Activated CD8-positive, alpha-beta memory T cell treated with anti-CD3 and anti-CD28 coated beads, Interleukin-2, amount 50 U/mL, for 1 hour (primary cell): Measurements from ENCODE around the gene KIF2C.
"Not testable (repeated sequence)": the region's sequence is repeated elsewhere in the genome, so short reads cannot be mapped to it uniquely, and the experiment has no call there.

Source experiments
- DNase-seq: peaks from one replicate; pipeline ENCODE4 v3.0.0-alpha.2; 2020; ENCODE audit errors: extremely low read depth

The KIF2C gene

DNA sequence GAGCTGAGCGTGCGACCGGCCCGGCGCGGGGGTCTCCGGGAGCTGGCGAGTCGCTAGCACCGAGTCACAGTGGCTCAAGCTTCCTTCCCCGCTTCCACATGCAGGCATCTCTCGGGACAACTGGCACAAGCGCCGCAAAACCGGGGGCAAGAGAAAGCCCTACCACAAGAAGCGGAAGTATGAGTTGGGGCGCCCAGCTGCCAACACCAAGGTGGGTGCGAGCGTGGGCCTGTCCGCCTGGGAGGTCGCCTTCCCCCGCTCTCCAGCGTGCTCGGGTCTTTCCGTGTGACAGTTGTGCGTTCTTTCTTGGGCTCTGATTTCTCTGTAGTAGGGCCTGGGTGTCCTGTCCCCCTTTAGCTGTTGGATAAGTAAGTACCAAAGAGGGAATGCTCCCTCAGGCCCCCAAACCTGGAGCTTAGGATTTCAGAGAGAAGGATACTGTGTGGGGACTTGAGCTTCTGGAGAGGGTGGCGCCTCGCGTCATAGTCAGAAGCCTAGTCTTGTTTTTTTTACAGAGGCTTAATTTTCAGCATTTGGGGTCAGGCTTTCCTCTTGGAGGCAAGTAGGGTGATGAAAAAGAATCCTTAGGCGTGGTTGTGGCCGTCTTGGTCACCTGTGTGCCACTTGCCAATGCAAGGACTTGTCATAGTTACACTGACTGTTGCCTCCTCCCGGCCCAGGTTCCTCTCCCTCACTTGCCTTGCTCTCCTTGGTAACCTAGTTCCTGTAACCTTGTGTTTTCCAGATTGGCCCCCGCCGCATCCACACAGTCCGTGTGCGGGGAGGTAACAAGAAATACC is 36.5 kb downstream of the KIF2C start:
- no peak for DNase-seq

DNA sequence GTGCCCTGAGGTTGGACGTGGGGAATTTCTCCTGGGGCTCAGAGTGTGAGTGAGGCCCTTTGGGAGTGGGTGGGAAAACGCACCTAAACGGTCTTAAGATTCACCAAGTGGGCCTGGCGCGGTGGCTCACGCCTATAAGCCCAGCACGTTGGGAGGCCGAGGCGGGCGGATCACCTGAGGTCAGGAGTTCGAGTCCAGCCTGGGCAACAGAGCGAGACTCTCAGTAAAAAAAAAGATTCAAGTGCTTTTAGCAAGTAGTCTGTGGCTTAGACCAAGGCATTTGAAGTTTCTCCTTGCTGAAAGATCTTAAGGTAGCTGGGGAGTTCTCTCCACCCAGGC is 37.1 kb downstream of the KIF2C start:
- DNase-seq: no peak

DNA sequence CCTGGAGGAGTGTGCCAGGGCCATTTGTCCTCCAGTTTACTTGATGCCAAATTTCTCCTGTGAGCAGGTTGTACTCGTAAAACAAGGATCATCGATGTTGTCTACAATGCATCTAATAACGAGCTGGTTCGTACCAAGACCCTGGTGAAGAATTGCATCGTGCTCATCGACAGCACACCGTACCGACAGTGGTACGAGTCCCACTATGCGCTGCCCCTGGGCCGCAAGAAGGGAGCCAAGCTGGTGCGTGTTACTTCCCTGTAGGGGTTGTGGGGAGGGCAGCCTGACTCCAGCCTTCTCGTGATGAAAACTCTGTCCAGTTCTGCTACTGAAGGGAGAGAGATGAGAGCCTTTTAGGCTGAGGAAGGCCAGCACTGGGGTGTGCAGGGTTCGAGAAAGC is 37.9 kb downstream of the KIF2C start:
- DNase-seq: no peak

DNA sequence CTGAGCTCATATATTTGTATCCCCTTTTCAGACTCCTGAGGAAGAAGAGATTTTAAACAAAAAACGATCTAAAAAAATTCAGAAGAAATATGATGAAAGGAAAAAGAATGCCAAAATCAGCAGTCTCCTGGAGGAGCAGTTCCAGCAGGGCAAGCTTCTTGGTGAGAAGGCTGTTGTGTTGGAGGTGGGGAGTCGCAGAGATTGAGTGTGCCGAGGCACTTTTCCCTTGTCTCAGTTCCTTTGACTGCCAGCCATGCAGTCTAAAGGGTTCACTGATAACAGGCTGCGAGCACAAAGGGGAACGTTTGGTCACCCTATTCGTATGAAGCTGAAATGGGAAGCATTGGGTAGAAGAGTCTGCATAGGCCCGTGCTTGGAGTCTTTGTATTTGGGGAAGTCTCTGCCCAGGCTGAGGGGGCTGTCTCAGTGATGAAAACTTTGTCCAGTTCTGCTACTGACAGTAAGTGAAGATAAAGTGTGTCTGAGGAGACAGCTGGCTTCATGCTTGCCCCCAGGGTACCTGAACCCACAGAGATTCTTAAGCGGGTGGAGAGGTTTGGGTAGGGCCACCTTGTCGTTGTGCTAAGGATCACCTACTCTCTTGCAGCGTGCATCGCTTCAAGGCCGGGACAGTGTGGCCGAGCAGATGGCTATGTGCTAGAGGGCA is 38.5 kb downstream of the KIF2C start:
- DNase-seq: no peak

DNA sequence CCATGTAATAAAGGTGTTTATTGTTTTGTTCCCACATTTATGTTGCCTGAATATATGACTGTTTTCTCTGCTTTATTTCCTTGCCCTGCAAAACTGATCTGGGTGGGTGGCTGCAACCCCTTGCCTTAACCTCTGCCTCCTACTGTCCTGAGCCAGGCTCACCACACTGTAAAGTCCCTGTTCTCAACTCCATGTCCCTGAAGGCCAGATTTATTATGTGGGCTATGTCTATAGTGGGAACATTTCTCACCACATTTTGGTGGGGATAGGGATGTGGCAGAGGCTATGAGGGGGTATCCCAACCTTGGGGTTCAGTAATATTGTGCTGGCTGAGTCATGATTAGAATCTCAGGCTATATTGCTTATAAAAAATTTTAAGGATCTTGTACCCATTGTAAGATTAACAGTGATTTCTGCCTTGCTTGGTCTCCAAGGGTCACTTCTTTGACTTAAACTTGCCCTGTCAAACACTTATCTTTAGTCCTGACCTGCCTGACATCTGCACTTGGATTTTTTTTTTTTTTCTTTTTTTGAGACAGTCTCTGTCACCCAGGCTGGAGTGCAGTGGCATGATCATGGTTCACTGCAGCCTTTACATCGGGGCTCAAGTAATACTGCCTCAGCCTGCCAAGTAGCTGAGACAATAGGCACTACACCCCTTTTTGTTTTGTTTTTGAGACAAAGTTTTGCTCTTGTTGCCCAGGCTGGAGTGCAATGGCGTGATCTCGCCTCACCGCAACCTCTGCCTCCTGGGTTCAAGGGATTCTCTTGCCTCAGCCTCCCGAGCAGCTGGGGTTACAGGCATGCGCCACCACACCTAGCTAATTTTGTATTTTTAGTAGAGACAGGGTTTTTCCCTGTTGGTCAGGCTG is 39.3 kb downstream of the KIF2C start:
- DNase-seq: no peak

DNA sequence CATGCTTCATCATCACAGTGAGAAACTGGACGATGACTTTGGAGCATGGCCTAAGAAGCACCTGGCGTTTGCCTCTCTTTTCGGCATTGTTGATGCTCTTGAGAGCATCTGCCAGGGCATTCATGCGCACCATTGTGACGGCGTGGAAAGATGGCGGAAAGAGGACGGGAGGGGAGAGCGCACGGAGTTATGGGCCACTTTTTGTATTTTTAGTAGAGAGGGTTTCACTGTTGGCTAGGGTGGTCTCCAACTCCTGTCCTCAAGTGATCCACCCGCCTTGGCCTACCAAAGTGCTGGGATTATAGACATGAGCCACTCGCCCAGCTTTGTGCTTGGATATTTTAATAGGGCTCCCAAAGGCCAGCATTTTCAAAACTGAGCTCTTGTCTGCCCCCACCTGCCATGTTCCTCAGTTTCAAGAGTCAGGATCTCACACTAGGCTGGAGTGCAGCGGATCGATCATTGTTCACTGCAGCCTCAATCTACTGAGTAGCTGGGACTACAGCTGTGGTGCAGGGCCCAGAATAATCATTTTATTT is 41.0 kb downstream of the KIF2C start:
- no peak for DNase-seq

DNA sequence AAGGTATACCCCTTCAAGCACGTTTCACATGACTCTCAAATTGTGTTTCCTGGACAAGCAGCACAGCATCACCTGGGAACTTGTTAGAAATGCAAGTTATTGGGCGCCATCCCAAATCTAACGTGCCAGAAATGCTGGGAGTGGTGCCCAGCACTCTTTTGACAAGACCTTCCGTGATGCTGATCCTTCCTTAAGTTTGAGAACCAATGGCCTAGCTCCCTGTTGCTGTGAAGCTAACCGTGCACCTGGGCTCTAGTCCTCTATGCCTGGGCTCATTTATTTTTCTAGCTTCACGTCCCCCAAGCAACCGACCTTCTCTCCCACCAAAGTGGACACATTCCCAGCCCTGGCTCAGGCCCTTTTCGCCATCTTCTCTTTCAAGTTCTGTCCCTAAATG is 44.1 kb downstream of the KIF2C start:
- no peak for DNase-seq

DNA sequence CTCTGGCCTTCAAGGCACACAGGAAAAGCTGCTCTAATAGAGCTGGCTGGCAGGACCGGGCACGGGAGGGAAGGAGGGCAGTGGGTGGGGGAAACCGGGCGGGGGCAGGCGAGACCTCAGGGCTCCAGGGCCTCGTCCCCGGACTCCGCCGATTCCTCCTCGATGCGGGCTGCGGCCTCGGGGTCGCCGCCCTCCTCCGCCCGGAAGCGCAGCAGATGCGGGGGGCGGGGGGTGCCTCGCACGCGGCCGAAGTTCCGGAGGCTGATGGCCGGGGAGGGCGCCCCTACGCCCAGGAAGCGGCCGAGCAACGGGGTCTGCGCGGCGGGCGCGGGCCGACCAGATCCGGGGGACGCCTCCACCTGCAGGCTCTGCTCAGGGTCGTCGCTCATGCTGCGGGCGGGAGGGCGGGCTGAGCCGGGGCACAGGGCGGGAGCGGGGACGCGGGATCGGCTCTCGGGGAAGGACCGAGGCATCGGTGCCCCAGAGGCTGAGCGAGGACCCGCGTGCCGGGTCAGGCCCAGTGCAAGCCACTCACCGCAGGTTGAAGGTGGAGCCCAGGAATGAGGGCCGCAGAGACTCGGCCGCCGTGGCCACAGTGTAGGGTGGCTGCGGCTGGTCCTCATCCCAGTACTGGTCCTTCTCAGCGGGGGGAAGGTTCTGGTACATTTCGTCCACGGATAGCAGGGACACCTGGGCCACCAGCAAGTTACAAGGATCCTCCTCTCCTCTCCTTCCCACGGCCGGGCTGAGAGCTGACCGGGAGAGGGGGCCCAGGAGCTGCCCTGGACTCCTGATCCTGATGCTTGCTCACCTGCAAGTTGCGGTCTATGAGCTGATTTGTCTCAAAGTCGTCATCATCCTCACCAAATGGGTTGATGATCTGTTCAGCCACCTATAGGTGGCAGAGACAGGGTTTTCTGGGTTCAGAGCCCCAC is 44.7 kb downstream of the KIF2C start:
- DNase-seq: no peak

DNA sequence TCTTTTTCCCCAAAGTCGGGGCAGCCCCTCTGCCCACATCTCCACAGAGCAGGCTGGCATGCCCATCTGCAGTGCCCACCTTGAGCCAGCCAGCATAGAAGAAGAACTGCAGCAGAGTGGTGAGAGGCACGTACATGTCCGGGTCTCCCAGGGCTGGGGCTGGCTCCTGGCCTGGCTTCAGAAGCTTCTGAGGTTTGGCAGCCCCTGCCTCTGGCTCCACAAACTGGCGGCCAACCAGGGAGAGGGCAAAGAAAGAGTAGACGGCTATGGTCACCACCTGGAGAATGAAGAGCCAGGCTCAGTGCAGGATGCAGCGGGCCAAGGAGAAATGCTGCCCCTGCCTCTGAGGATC is 45.4 kb downstream of the KIF2C start:
- no peak for DNase-seq

DNA sequence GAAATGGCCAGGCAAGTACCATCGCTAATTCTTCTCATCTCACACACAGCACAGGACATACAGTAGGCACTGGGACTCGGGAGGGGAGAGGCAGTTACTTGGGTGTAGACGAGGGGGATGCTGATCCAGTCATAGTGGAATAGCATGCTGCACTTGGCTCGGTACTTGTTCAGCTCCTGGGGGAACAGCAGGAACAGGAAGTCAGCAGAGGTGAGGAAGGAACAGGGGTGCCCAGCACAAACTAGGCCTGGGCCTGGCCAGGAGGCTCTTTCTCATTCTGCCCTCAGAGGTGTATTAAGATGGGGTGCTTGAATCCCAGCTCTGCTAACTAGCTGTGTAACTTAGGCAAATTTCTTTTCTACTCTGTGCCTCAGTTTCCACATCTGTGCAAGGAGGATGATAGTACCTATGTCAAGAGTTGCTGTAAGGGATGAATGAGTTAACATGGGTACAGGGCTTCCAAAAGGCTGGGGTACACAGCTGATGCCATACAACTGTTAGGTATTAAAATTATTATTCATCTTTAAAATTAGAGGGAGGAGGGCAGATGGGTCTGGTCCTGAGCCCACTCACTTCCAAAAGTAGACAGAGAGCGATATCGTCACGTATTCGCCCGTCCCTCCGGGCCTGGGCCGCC is 46.0 kb downstream of the KIF2C start:
- DNase-seq: no peak

DNA sequence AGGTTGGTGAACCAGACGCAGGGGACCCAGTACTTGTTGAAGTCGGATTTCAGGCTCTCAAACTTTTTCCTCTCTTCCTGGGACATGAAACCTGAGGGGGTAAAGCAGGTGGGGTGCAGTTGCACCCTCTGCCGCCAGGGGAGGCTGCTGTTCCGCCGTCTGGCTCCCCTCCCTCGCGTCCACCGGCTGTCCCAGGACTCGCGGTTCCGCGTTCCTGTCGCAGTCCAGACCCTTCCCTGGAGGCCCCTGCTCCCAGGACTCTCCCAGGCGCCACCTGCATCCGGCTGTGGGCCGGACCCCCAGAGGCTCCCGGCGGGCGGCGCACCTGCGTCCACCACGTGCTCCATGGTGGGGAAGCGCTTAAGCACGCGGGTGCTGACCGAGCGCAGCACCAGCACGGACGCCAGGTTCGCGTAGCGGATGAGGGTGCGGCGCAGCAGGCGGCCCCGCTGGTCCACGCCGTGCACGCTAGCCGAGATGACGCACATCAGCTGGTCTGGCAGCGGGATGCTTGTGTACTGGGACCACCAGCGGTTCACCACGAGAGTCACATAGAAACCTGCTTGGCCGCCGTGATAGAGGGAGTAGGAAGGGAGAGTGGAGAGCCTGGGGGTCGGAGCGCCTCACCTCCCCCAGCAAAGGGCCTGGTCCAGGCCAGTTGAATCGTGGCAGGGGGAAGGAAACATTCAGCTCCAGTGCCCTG is 46.7 kb downstream of the KIF2C start:
- no peak for DNase-seq

DNA sequence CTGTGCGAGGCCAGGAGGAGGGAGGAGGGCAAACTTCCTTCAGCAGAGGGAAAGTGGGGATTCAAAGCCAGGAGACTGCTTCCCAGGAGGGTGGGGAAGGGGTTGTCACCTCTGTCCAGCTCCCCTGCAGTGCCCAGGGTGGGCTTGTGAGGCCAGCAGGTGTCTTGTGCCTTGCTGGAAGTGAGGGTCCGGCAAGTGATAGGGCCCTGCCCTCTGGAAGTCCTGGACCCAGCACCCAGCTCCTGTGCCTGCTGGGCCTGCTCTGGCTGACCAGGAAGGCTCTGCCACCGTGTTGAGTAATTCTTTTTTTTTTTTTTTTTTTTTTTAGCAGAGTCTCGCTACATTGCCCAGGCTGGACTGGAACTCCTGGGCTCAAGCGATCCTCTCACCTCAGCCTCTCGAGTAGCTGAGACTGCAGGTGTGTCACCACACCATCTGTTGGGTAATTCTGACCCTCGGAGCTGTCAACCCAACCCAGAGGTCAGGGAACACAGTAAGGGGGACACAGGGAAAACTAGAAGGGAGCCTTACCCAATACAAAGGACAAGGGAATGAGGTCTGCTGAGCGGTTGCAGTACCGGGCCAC is 47.3 kb downstream of the KIF2C start:
- no peak for DNase-seq

DNA sequence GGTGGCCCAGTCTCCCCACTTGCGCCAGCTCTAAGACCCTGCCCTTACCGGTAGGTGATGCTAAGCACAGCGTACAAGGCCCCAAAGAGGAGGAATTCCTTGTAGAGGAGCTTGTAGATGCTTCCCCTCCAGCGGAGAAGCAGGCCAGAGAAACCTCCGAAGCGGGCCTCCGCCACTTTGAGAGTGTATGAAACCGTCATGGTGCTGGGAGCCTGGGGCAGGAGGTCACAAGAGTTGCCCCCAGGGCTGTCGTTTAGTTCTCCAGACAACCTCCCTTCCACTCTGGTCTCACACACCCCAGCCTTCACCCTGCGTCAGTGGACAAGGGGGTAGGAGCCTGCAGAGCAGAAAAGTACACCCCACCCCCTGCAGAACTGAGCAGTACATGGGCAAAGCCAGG is 47.9 kb downstream of the KIF2C start:
- no peak for DNase-seq

DNA sequence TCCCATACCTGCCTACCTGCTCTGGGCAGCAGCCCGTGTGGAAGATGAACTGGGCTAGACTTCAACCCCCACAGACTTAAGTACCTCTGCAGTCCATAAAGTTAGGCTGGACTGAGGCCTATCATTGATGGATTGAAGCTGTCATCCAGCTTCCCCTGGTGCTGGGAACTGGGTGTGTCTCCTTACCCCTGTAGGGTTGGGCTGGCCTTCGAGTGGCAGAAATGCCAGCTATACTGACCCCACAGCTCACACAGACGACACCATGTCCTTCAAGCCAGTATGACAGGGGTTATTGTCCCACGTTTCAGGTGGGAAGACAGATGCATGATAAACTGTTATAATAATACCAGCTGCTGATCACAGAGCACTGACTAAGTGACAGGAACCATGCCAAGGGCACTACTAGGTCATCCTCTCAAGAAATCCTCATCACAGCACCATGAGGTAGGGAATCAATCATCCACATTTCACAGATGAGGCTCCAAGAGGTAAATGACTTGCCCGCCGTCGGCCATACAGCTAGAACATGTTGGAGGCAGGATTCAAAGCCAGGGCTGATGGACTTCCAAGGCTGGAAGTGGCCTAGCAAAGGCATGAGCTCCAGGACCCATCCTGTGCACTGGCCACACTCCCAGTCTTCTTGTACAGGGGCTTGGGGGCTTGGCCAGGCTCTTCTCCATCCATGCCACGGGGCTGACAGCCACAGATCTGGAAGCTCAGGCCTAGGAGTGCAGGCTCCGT is 48.7 kb downstream of the KIF2C start, which contains the start of gene BEST4:
Gene BEST4 (minus strand): TSS at position 51 of the 741 bp plus-strand sequence. CDS start 465 bp downstream, outside the sequence.
- DNase-seq: no peak

DNA sequence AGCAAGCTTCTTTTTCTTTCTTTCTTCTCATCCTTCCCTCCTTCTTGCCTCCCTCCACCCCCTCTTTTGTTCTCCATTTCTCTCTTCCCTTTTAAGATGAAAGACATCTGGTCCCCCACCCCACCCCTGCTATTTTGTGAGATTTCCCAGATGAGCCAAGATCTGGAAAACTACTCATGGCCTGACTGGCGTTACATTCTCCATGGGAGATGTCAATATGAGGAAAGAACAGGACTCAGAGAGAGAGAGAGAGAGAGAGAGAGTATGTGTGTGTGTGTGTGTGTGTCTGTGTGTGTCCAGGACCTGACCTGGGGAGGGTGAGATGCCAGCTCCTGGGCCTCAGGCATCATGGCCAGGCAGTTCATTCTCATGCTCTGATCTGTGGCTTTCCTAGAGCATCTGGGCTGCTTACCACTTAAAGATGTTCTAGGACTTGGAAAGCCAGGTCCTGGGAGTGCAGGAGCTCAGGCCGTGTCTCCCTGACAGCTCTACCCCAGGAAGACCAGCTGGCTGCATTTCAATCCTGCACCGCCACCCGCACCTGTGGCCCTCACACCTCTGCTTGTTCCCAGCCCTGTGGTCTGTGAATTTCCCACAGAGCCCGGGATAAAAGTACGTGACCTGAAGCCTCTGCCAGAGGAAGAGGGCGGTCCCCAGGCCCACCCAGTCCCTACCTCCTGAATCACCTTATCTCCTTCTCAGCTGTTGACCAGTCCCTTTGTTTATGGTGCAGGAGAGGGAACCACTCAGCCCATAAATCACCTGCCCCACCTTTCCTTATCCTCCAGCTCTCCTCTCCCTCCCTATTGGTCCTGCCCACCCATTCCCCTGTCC is 51.5 kb downstream of the KIF2C start:
- no peak for DNase-seq

DNA sequence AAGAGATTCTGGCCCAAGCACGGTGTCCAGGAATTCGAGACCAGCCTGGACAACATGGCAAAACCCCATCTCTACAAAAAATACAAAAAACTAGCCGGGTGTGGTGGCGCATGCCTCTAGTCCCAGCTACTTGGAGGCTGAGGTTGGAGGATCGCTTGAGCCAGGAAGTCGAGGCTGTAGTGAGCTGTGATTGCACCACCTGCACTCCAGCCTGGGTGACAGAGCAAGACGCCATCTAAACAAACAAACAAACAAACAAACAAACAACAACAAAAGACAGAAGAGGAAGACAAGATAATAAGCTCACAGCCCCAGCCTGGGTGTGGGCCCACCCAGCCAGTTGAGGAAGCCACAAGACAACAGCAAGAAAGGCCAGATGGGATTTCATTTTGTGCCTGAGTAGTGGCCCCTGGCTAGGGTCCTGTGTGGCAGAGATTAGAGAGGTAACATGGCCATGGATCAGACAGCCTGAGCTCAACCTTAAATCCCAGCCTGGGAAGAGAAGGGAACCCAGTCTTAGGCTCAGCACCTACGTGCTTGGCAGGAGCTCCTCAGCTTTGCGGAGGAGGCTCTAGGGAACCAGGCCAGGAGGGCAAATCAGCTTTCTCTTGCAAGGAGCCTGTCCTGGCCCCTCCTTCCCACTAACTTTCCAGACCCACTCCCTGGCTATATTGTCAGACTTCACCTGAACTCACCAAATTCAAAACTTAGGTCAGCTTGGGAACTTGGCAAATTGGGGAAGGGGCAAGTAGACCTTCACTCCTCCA is 53.3 kb downstream of the KIF2C start:
- DNase-seq: no peak

DNA sequence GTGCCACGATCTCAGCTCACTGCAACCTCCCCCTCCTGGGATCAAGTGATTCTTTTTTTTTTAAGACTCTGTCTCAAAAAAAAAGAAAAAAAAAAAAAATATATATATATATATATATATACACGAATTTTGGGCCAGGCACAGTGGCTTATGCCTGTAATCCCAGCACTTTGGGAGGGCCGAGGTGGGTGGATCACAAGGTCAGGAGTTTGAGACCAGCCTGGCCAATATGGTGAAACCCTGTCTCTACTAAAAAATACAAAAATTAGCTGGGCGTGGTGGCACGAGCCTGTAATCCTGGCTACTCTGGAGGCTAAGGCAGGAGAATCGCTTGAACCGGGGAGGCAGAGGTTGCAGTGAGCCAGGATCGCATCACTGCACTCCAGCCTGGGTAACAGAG is 58.2 kb downstream of the KIF2C start:
- not testable (repeated sequence) for DNase-seq
